Measurements from ENCODE around the gene TGDS.

The TGDS gene

GRCh38 chr13:94608586-94608985, 12.6 kb upstream of the TGDS start:
- peaks cover 83% of the 10 kb centered on the region for H3K36me3 ChIP-seq (ENCODE audit: low read depth)
- H3K9me3 ChIP-seq (ENCODE audit: severe bottlenecking), result no peaks in the 10 kb centered on the region
- no peak overlapping the region for H3K4me3 ChIP-seq (ENCODE audit: severe bottlenecking)
- no peak for TF ChIP-seq CTCF (IDR thresholded peaks at IDR 0.05; ENCODE audit: poor library complexity, severe bottlenecking)
- no peaks in the 10 kb centered on the region for H3K27me3 ChIP-seq (ENCODE audit: insufficient read depth, poor library complexity, severe bottlenecking)
- no peaks in the 10 kb centered on the region for H3K4me1 ChIP-seq (ENCODE audit: insufficient read depth, poor library complexity, severe bottlenecking)
- DNase-seq (ENCODE audit: low spot score), result no peak
- no peak for ATAC-seq (ENCODE audit: low read depth)
- H3K27ac ChIP-seq (ENCODE audit: poor library complexity, severe bottlenecking), result no peak overlapping the region

DNA sequence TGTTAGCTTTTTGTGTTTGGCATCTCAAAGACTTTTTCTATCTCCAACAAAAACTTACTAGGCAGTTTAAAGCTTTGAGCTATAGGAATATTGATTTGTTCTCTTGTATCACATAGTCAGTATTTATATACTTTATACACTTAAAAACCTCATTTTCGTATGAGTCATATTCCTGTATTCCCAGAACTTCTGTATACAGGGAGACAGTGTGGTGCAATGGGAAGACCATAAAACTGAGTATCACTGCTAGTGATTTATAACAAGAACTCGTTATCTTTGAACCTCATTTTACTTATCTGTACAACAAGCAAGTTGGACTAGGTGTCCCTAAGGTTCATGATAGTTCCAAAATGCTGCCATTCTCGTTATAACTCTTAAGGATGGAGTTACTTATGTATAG, 12.0 kb upstream of the TGDS start:
- ATAC-seq (ENCODE audit: low read depth) (no peak), DNase-seq (ENCODE audit: low spot score) (no peak)
- Histone ChIP-seq H3K27ac (ENCODE audit: poor library complexity, severe bottlenecking) (no peak overlapping the region), H3K27me3 (ENCODE audit: insufficient read depth, poor library complexity, severe bottlenecking) (no peaks in the 10 kb centered on the region), H3K36me3 (ENCODE audit: low read depth) (peaks cover 82% of the 10 kb centered on the region), H3K9me3 (ENCODE audit: severe bottlenecking) (no peaks in the 10 kb centered on the region), H3K4me1 (ENCODE audit: insufficient read depth, poor library complexity, severe bottlenecking) (peaks cover 5% of the 10 kb centered on the region), H3K4me3 (ENCODE audit: severe bottlenecking) (no peak overlapping the region)
- no peak for TF ChIP-seq CTCF (IDR thresholded peaks at IDR 0.05; ENCODE audit: poor library complexity, severe bottlenecking)

DNA sequence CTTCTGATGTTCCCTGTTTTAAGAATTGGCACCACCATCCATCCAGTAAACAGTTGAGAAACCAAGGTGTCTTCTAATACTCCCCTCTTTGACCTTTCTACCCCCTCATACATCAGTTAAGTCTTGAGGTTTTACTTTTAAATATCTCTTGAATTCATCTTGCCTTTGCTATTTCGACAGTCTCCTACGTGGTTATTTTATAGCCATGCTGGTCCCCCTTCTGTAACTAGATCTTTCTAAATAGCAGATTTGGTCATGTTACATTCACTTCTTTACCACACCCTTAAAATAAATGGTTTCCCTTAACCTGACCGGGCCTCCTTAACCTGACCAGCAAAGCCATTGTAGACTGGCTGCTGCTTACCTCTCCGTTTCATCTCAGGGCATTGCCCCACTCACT, 11.1 kb upstream of the TGDS start:
- H3K9me3 ChIP-seq (ENCODE audit: severe bottlenecking), result no peaks in the 10 kb centered on the region
- ATAC-seq (ENCODE audit: low read depth) (no peak), DNase-seq (ENCODE audit: low spot score) (no peak)
- peaks cover 8% of the 10 kb centered on the region for H3K4me1 ChIP-seq (ENCODE audit: insufficient read depth, poor library complexity, severe bottlenecking)
- H3K27me3 ChIP-seq (ENCODE audit: insufficient read depth, poor library complexity, severe bottlenecking), result no peaks in the 10 kb centered on the region
- no peak overlapping the region for H3K4me3 ChIP-seq (ENCODE audit: severe bottlenecking)
- H3K36me3 ChIP-seq (ENCODE audit: low read depth), result peaks cover 74% of the 10 kb centered on the region
- no peak overlapping the region for H3K27ac ChIP-seq (ENCODE audit: poor library complexity, severe bottlenecking)
- TF ChIP-seq CTCF (IDR thresholded peaks at IDR 0.05; ENCODE audit: poor library complexity, severe bottlenecking), result no peak

GRCh38 chr13:94602467-94602866, 6.5 kb upstream of the TGDS start:
- Histone ChIP-seq H3K27ac (ENCODE audit: poor library complexity, severe bottlenecking) (peak overlapping the region; percentile 52), H3K36me3 (ENCODE audit: low read depth) (peaks cover 31% of the 10 kb centered on the region), H3K27me3 (ENCODE audit: insufficient read depth, poor library complexity, severe bottlenecking) (no peaks in the 10 kb centered on the region), H3K4me1 (ENCODE audit: insufficient read depth, poor library complexity, severe bottlenecking) (peaks cover 8% of the 10 kb centered on the region), H3K9me3 (ENCODE audit: severe bottlenecking) (no peaks in the 10 kb centered on the region), H3K4me3 (ENCODE audit: severe bottlenecking) (peak overlapping the region; percentile 59)
- no peak for ATAC-seq (ENCODE audit: low read depth)
- TF ChIP-seq CTCF (IDR thresholded peaks at IDR 0.05; ENCODE audit: poor library complexity, severe bottlenecking), result no peak
- DNase-seq (ENCODE audit: low spot score), result no peak

GRCh38 chr13:94601446-94602431, 5.8 kb upstream of the TGDS start, which contains the start of gene GPR180:
TSS of gene GPR180 (plus strand) at chr13:94601857. CDS start at chr13:94601928, 71 bp downstream.
- Histone ChIP-seq H3K4me1 (ENCODE audit: insufficient read depth, poor library complexity, severe bottlenecking) (peaks cover 8% of the 10 kb centered on the region), H3K4me3 (ENCODE audit: severe bottlenecking) (peak within 1 kb of the TSS; percentile 59), H3K9me3 (ENCODE audit: severe bottlenecking) (no peaks in the 10 kb centered on the region), H3K27me3 (ENCODE audit: insufficient read depth, poor library complexity, severe bottlenecking) (no peaks in the 10 kb centered on the region), H3K27ac (ENCODE audit: poor library complexity, severe bottlenecking) (peak within 1 kb of the TSS; percentile 52), H3K36me3 (ENCODE audit: low read depth) (peaks cover 23% of the 10 kb centered on the region)
- peak; percentile 98 for DNase-seq (ENCODE audit: low spot score)
- TF ChIP-seq CTCF (IDR thresholded peaks at IDR 0.05; ENCODE audit: poor library complexity, severe bottlenecking), result no peak
- ATAC-seq (ENCODE audit: low read depth), result peak; percentile 99
